GM12878 (cell line): ENCODE data around the gene MAF. TPM values are rescaled to one million over a fixed set of nuclear protein-coding genes. Genes with fewer than 3 reads are reported as not detected.

Experiments used
- ATAC-seq: fragments of 200-7000 bp; cut with Tn5 transposase; 3 replicates; pipeline ENCODE4 v1.9.1; 2020; ENCODE audit warnings: mild to moderate bottlenecking, moderate library complexity
- BruUV-seq: library from RNA; stranded (reverse); fragments of 400-500 nt; replicated peaks from 2 replicates; lab custom pipeline; 2021; lab: Mats Ljungman, UMichigan
- CTCF ChIA-PET: fragments of 300-600 bp; sonication (Branson Sonifier 250); formaldehyde crosslinking; extraction: SDS; loops from one replicate; lab custom pipeline; 2021; ENCODE audit warnings: inconsistent platforms; lab: Yijun Ruan, JAX
- POLR2A ChIA-PET: fragments of 350-600 bp; formaldehyde crosslinking; extraction: SDS; loops from one replicate; lab custom pipeline; 2021; ENCODE audit warnings: inconsistent platforms; lab: Charles Lee
- RAD21 ChIA-PET: fragments of 300-600 bp; sonication (Branson Sonifier 250); formaldehyde crosslinking; loops from one replicate; lab custom pipeline; 2023; ENCODE audit warnings: antibody characterized with exemption; ENCODE audit not compliant: unreplicated experiment; lab: Charles Lee
- SMC1A ChIA-PET: fragments of 300-600 bp; sonication (Branson Sonifier 250); formaldehyde crosslinking; loops from one replicate; lab custom pipeline; 2023; ENCODE audit not compliant: unreplicated experiment, uncharacterized antibody; lab: Charles Lee
- DNase-seq: peaks from one replicate; pipeline ENCODE4 v3.0.0-alpha.2; 2011; ENCODE audit warnings: low read depth, low spot score
- FAIRE-seq: peaks from 3 replicates; lab custom pipeline; 2011; peaks lifted over from hg19 to GRCh38; lab: Jason Lieb, UNC
- H2AFZ ChIP-seq: 2 replicates; pipeline ENCODE4 v1.6.0; 2011; ENCODE audit warnings: low read depth, low read length, control low read depth; ENCODE audit not compliant: control insufficient read depth
- H3K27ac ChIP-seq: 2 replicates; pipeline ENCODE4 v1.5.1; 2011; ENCODE audit warnings: control low read depth; ENCODE audit not compliant: control insufficient read depth, insufficient read depth
- H3K27me3 ChIP-seq, 2 experiments: replicated peaks in 1 of 2; 2 replicates each; pipeline versions ENCODE4 v1.6.0 to v1.6.1; 2011; ENCODE audit warnings: low read length in 1 of 2; ENCODE audit not compliant: control insufficient read depth in 2 of 2, insufficient read depth in 2 of 2
- H3K36me3 ChIP-seq, 2 experiments: 2 replicates each; pipeline ENCODE4 v1.5.1; 2011; ENCODE audit warnings: low read length in 1 of 2; ENCODE audit not compliant: control insufficient read depth in 2 of 2, insufficient read depth in 2 of 2
- H3K4me1 ChIP-seq: 2 replicates; pipeline ENCODE4 v1.6.1; 2011; ENCODE audit warnings: mild to moderate bottlenecking, low read length, moderate library complexity, mixed read lengths; ENCODE audit not compliant: control insufficient read depth, insufficient read depth
- H3K4me2 ChIP-seq: 2 replicates; pipeline ENCODE4 v1.6.0; 2011; ENCODE audit warnings: control low read depth; ENCODE audit not compliant: control insufficient read depth, insufficient read depth
- H3K4me3 ChIP-seq: fragments of 200-600 bp; sonication (generic); 2 replicates; pipeline ENCODE4 v1.5.1; 2016
- H3K79me2 ChIP-seq: 2 replicates; pipeline ENCODE4 v1.6.0; 2011; ENCODE audit warnings: low read length; ENCODE audit not compliant: control insufficient read depth, insufficient read depth
- H3K9ac ChIP-seq: 2 replicates; pipeline ENCODE4 v1.8.0; 2011; ENCODE audit warnings: low read length, control low read depth, mixed read lengths; ENCODE audit not compliant: control insufficient read depth, insufficient read depth
- H3K9me3 ChIP-seq: replicated peaks from 3 replicates; pipeline ENCODE4 v1.5.1; 2011; ENCODE audit warnings: mild to moderate bottlenecking, low read length; ENCODE audit not compliant: control insufficient read depth, insufficient read depth
- H4K20me1 ChIP-seq: 2 replicates; pipeline ENCODE4 v1.6.0; 2011; ENCODE audit not compliant: control insufficient read depth, insufficient read depth
- EGR1 ChIP-seq, 2 experiments: IDR thresholded peaks; 1 replicate in 1 of 2; 2 replicates in 1 of 2; pipeline ENCODE4 v1.6.1; 2011 to 2012; ENCODE audit warnings: low read depth in 2 of 2, low read length in 2 of 2, borderline replicate concordance in 1 of 2, mild to moderate bottlenecking in 1 of 2, moderate library complexity in 1 of 2
- ETV6 ChIP-seq, 2 experiments: fragments of 450-650 bp in 1 of 2; IDR thresholded peaks in 1 of 2; conservative IDR thresholded peaks in 1 of 2; 2 replicates each; pipeline ENCODE4 v1.6.1; 2014; ENCODE audit warnings: antibody characterized with exemption in 1 of 2, borderline replicate concordance in 1 of 2, low read depth in 1 of 2, mild to moderate bottlenecking in 1 of 2, moderate library complexity in 1 of 2
- EZH2 ChIP-seq: IDR thresholded peaks from 2 replicates; pipeline ENCODE4 v1.6.1; 2012; ENCODE audit warnings: low read depth, mild to moderate bottlenecking, control low read depth, inconsistent platforms, low read length, borderline replicate concordance; ENCODE audit not compliant: control insufficient read depth
- IKZF1 ChIP-seq: fragments of 450-650 bp; conservative IDR thresholded peaks from 2 replicates; pipeline ENCODE4 v1.6.1; 2017; ENCODE audit warnings: antibody characterized with exemption, mild to moderate bottlenecking
- KAT2A ChIP-seq: conservative IDR thresholded peaks from 2 replicates; pipeline ENCODE4 v1.6.1; 2011; ENCODE audit warnings: low read depth, low read length; ENCODE audit not compliant: control insufficient read depth
- NFIC ChIP-seq: IDR thresholded peaks from 2 replicates; pipeline ENCODE4 v1.6.1; 2012; ENCODE audit warnings: low read depth, mild to moderate bottlenecking, inconsistent platforms, low read length, moderate library complexity
- NR2C2 ChIP-seq: IDR thresholded peaks from 2 replicates; pipeline ENCODE4 v1.6.1; 2011; ENCODE audit warnings: borderline replicate concordance, low read depth; ENCODE audit not compliant: control insufficient read depth, insufficient read length
- POLR2AphosphoS5 ChIP-seq: IDR thresholded peaks from 2 replicates; pipeline ENCODE4 v1.6.1; 2011; ENCODE audit warnings: mild to moderate bottlenecking, low read length, inconsistent platforms
- POU2F2 ChIP-seq: IDR thresholded peaks from 3 replicates; pipeline ENCODE4 v1.6.1; 2011; ENCODE audit warnings: low read depth, mild to moderate bottlenecking, low read length, borderline replicate concordance
- RFX5 ChIP-seq: IDR thresholded peaks from 2 replicates; pipeline ENCODE4 v1.6.1; 2011; ENCODE audit warnings: low read depth, low read length, improper control_type of control experiment
- SKIL ChIP-seq: fragments of 450-650 bp; IDR thresholded peaks from 2 replicates; pipeline ENCODE4 v1.6.1; 2017; ENCODE audit warnings: mild to moderate bottlenecking, low read depth, inconsistent platforms; ENCODE audit not compliant: poor library complexity, severe bottlenecking
- SMC3 ChIP-seq: IDR thresholded peaks from 2 replicates; pipeline ENCODE4 v1.6.1; 2011; ENCODE audit warnings: low read length, improper control_type of control experiment, borderline replicate concordance
- USF2 ChIP-seq: IDR thresholded peaks from 2 replicates; pipeline ENCODE4 v1.6.1; 2011; ENCODE audit warnings: low read depth, low read length, improper control_type of control experiment, borderline replicate concordance
- YY1 ChIP-seq: IDR thresholded peaks from 2 replicates; pipeline ENCODE4 v1.6.1; 2011; ENCODE audit warnings: low read depth, mild to moderate bottlenecking, low read length
- ZNF622 ChIP-seq: fragments of 450-650 bp; IDR thresholded peaks from 2 replicates; pipeline ENCODE4 v1.6.1; 2017; ENCODE audit warnings: mild to moderate bottlenecking, inconsistent platforms
- WGBS: methylation state at CpG from one replicate; pipeline ENCODE4 v1.1.6; 2016; ENCODE audit warnings: low lambda C conversion rate; ENCODE audit not compliant: insufficient replicate concordance, insufficient coverage; ENCODE audit errors: missing lambda C conversion rate; 5-methylcytosine and 5-hydroxymethylcytosine counted together
- in situ Hi-C: fragments of 300-500 bp; cut with MboI; formaldehyde crosslinking; loops from 9 replicates; pipeline ENCODE4 v1.14.3; 2018; ENCODE audit warnings: mixed read lengths
- intact Hi-C: fragments of 100-400 bp; cut with micrococcal nuclease; formaldehyde crosslinking; loops from one replicate; pipeline ENCODE4 v1.14.2; 2022; ENCODE audit not compliant: unreplicated experiment
- polyA plus RNA-seq, 11 experiments: library from polyadenylated mRNA; depleted of rRNA in 4 of 11; unstranded in 6 of 11; stranded (reverse) in 5 of 11; fragments of >200 nt; fragmentation: Nextera tagmentation in 4 of 11; fragmentation: Illumina TruSeq in 1 of 11; extraction: Ambion mirVana in 4 of 11; extraction: Trizol in 1 of 11; gene quantifications; 1 replicate in 1 of 11; 2 replicates in 10 of 11; pipeline versions ENCODE4 v1.2.1 to v1.2.3, GENCODE V29; 2011 to 2016; ENCODE audit warnings: inconsistent platforms in 2 of 11, missing spikeins in 2 of 11, low read depth in 1 of 11
- total RNA-seq, 4 experiments: library from RNA; depleted of rRNA in 3 of 4; stranded (reverse); fragments of >200 nt in 3 of 4; fragmentation: Illumina TruSeq in 1 of 4; extraction: Trizol in 1 of 4; gene quantifications; 2 replicates each; pipeline versions ENCODE4 v1.2.1 to v1.2.3, GENCODE V29; 2013 to 2021
- TF ChIP-seq, protein P1 (sequence below): fragments of 450-650 bp; IDR thresholded peaks from 2 replicates; pipeline ENCODE4 v1.6.1; 2016; ENCODE audit warnings: mild to moderate bottlenecking, moderate library complexity, borderline replicate concordance
- TF ChIP-seq, protein P2 (sequence below): IDR thresholded peaks from 2 replicates; pipeline ENCODE4 v1.6.1; 2011; ENCODE audit warnings: low read depth, mild to moderate bottlenecking, low read length, moderate library complexity, borderline replicate concordance; ENCODE audit errors: extremely low read depth

The MAF gene
- total and polyA plus RNA-seq, 10 of the 15 experiments (the other 5 are each of a cell fraction or from before 2014, with no cell fraction given), result 0.03 to 0.13 TPM; not detected in 8

DNA sequence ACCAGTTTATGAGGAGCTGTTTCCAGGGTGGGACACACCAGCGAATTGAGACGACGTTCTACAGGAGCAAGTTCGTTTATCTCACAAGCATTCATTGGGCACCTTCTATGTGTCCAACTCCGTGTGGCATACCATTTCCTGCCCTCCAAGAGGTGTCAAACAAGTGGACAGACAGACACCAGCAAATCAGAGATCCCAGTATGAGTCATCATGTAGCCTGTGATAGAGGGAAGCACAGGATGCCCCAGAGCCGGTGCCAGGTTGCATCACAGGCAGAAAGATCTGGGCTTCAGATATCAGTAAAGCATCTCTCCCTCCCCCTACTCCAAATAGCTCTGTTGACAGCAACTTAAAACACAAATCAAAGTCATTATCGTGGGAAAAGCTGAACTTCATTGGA lies 31.8 kb upstream of the MAF start:
- RAD21 ChIA-PET, result no interaction called here
- CTCF ChIA-PET, result no interaction called here
- no peak for DNase-seq
- H3K27me3 ChIP-seq, result no peaks in the 10 kb centered on the region
- FAIRE-seq, result no peak
- H4K20me1 ChIP-seq, result no peaks in the 10 kb centered on the region
- H3K36me3 ChIP-seq, result no peaks in the 10 kb centered on the region
- H3K27ac ChIP-seq, result no peak overlapping the region
- BruUV-seq, result no TSS peak
- H3K9ac ChIP-seq, result no peak overlapping the region
- SMC1A ChIA-PET, result no interaction called here
- no peaks in the 10 kb centered on the region for H3K4me1 ChIP-seq
- intact Hi-C loops (no loop called here), in situ Hi-C loops (no loop called here)
- 25% methylated on average over 7 of the region's 7 CpGs for WGBS
- H3K79me2 ChIP-seq, result no peaks in the 10 kb centered on the region
- TF ChIP-seq ZNF622, result no peak
- no peak for TF ChIP-seq SKIL
- TF ChIP-seq, protein P1, sequence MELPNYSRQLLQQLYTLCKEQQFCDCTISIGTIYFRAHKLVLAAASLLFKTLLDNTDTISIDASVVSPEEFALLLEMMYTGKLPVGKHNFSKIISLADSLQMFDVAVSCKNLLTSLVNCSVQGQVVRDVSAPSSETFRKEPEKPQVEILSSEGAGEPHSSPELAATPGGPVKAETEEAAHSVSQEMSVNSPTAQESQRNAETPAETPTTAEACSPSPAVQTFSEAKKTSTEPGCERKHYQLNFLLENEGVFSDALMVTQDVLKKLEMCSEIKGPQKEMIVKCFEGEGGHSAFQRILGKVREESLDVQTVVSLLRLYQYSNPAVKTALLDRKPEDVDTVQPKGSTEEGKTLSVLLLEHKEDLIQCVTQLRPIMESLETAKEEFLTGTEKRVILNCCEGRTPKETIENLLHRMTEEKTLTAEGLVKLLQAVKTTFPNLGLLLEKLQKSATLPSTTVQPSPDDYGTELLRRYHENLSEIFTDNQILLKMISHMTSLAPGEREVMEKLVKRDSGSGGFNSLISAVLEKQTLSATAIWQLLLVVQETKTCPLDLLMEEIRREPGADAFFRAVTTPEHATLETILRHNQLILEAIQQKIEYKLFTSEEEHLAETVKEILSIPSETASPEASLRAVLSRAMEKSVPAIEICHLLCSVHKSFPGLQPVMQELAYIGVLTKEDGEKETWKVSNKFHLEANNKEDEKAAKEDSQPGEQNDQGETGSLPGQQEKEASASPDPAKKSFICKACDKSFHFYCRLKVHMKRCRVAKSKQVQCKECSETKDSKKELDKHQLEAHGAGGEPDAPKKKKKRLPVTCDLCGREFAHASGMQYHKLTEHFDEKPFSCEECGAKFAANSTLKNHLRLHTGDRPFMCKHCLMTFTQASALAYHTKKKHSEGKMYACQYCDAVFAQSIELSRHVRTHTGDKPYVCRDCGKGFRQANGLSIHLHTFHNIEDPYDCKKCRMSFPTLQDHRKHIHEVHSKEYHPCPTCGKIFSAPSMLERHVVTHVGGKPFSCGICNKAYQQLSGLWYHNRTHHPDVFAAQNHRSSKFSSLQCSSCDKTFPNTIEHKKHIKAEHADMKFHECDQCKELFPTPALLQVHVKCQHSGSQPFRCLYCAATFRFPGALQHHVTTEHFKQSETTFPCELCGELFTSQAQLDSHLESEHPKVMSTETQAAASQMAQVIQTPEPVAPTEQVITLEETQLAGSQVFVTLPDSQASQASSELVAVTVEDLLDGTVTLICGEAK, result no peak
- no peak for TF ChIP-seq EGR1 (IDR thresholded peaks at IDR 0.05; ENCODE audit: borderline replicate concordance in 1 of 2, low read depth in 2 of 2, low read length in 2 of 2)
- TF ChIP-seq RFX5, result no peak
- no peak for TF ChIP-seq SMC3
- no peak for TF ChIP-seq KAT2A
- no peak for TF ChIP-seq IKZF1
- no peak for TF ChIP-seq NFIC
- TF ChIP-seq, protein P2, sequence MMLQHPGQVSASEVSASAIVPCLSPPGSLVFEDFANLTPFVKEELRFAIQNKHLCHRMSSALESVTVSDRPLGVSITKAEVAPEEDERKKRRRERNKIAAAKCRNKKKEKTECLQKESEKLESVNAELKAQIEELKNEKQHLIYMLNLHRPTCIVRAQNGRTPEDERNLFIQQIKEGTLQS, result no peak
- no peak for TF ChIP-seq ETV6 (conservative IDR thresholded peaks at IDR 0.05 in 1 of 2, IDR thresholded peaks at IDR 0.05 in 1 of 2; ENCODE audit: borderline replicate concordance in 1 of 2, low read depth in 1 of 2)
- no peak for TF ChIP-seq USF2
- no peak for TF ChIP-seq POU2F2
- TF ChIP-seq EZH2, result no peak
- no peak for TF ChIP-seq YY1
- TF ChIP-seq POLR2AphosphoS5, result no peak
- TF ChIP-seq NR2C2, result no peak
- POLR2A ChIA-PET, result no interaction called here
- no peak for ATAC-seq
- no peak overlapping the region for H3K4me3 ChIP-seq
- H3K4me2 ChIP-seq, result no peak overlapping the region
- no peaks in the 10 kb centered on the region; the same call in 2 of the 3 replicates for H3K9me3 ChIP-seq
- H2AFZ ChIP-seq, result no peak overlapping the region
